Esophagus squamous epithelium (tissue), 5 donors: ENCODE data around the gene RSPH1. TPM values are rescaled to one million over a fixed set of nuclear protein-coding genes. Genes with fewer than 3 reads are reported as not detected.

ENCODE experiments used
- DNase-seq: peaks from one replicate; lab custom pipeline; 2025; lab: John Stamatoyannopoulos, UW
- H3K27ac ChIP-seq, 4 donors: fragments of 200-600 bp; sonication (generic); one replicate each; pipeline ENCODE4 v1.5.1; 2016 to 2019; ENCODE audit warnings: mild to moderate bottlenecking in 1 of 4
- H3K27me3 ChIP-seq, 4 donors: fragments of 200-600 bp; sonication (generic); 1 replicate in 3 of 4; 2 replicates in 1 of 4; pipeline versions ENCODE4 v1.5.1 to v1.6.0; 2017 to 2021; ENCODE audit warnings: antibody characterized with exemption in 1 of 4
- H3K36me3 ChIP-seq, 3 donors: fragments of 200-600 bp; sonication (generic); one replicate each; pipeline ENCODE4 v1.5.1; 2016 to 2019
- H3K4me1 ChIP-seq, 3 donors: fragments of 200-600 bp; sonication (generic); one replicate each; pipeline ENCODE4 v1.5.1; 2017 to 2019
- H3K4me3 ChIP-seq, 4 donors: fragments of 200-600 bp; sonication (generic); 1 replicate in 3 of 4; 2 replicates in 1 of 4; pipeline ENCODE4 v1.5.1; 2016 to 2019; ENCODE audit warnings: mild to moderate bottlenecking in 2 of 4, moderate library complexity in 1 of 4
- H3K9me3 ChIP-seq, 3 donors: fragments of 200-600 bp; sonication (generic); one replicate each; pipeline ENCODE4 v1.5.1; 2016 to 2019
- CTCF ChIP-seq, 6 experiments: fragments of 450-650 bp in 4 of 6; fragments of 200-600 bp in 2 of 6; sonication (generic) in 2 of 6; IDR thresholded peaks; one replicate each; pipeline ENCODE4 v1.5.1; 2016 to 2019; ENCODE audit warnings: antibody characterized with exemption in 6 of 6, mild to moderate bottlenecking in 4 of 6, moderate library complexity in 4 of 6
- POLR2A ChIP-seq, 4 donors: fragments of 450-650 bp; IDR thresholded peaks; one replicate each; pipeline ENCODE4 v1.6.1; 2017; ENCODE audit warnings: antibody characterized with exemption in 4 of 4, mild to moderate bottlenecking in 4 of 4, moderate library complexity in 3 of 4
- WGBS, 2 donors: methylation state at CpG; one replicate each; pipeline ENCODE4 v1.1.5; 2018; 5-methylcytosine and 5-hydroxymethylcytosine counted together
- intact Hi-C: fragments of 100-400 bp; cut with DNase I; formaldehyde crosslinking; loops from one replicate; pipeline ENCODE4 v1.15.0; 2022
- total RNA-seq, 4 donors: library from RNA; depleted of rRNA; stranded (reverse); fragments of >200 nt; gene quantifications; one replicate each; pipeline ENCODE4 v1.1.0, GENCODE V29; 2016
- donor health status: DM: yes; HTN: yes; CAD: no.

Gene RSPH1
- total RNA-seq, 4 donors from 2014 or later = 0.19 TPM; not detected in 3

GRCh38 chr21:42445311-42445710 lies 50.7 kb downstream of the RSPH1 start:
- H3K9me3 ChIP-seq = no peaks in the 10 kb centered on the region
- WGBS, 2 donors = 90% methylated on average over 2 to 3 of the region's 7 CpGs
- no peaks in the 10 kb centered on the region for H3K36me3 ChIP-seq
- intact Hi-C loops = loop anchor here (10.0 kb wide), 1 partner anchor 291 kb away; no protein-coding TSS in a partner anchor
- peaks cover 0 to 8% (median 3%) of the 10 kb centered on the region in 3 donors for H3K4me1 ChIP-seq
- peaks cover 0 to 16% (median 0%) of the 10 kb centered on the region in 4 donors for H3K27me3 ChIP-seq
- no peak for TF ChIP-seq POLR2A (IDR thresholded peaks at IDR 0.05)
- no peak for TF ChIP-seq CTCF (IDR thresholded peaks at IDR 0.05)
- no peak for DNase-seq
- no peak overlapping the region for H3K4me3 ChIP-seq
- H3K27ac ChIP-seq = no peak overlapping the region

GRCh38 chr21:42444745-42445059 lies 51.3 kb downstream of the RSPH1 start:
- H3K27ac ChIP-seq = no peak overlapping the region
- TF ChIP-seq CTCF (IDR thresholded peaks at IDR 0.05) = no peak
- no peak for TF ChIP-seq POLR2A (IDR thresholded peaks at IDR 0.05)
- H3K9me3 ChIP-seq = no peaks in the 10 kb centered on the region
- H3K4me1 ChIP-seq = peaks cover 0 to 2% (median 0%) of the 10 kb centered on the region in 3 donors
- H3K36me3 ChIP-seq = no peaks in the 10 kb centered on the region
- H3K4me3 ChIP-seq = no peak overlapping the region
- intact Hi-C loops = loop anchor here (10.0 kb wide), 1 partner anchor 290 kb away; no protein-coding TSS in a partner anchor
- WGBS, 2 donors = 63 to 89% methylated on average over 5 to 7 of the region's 10 CpGs
- no peak for DNase-seq
- peaks cover 0 to 16% (median 0%) of the 10 kb centered on the region in 4 donors for H3K27me3 ChIP-seq

DNA sequence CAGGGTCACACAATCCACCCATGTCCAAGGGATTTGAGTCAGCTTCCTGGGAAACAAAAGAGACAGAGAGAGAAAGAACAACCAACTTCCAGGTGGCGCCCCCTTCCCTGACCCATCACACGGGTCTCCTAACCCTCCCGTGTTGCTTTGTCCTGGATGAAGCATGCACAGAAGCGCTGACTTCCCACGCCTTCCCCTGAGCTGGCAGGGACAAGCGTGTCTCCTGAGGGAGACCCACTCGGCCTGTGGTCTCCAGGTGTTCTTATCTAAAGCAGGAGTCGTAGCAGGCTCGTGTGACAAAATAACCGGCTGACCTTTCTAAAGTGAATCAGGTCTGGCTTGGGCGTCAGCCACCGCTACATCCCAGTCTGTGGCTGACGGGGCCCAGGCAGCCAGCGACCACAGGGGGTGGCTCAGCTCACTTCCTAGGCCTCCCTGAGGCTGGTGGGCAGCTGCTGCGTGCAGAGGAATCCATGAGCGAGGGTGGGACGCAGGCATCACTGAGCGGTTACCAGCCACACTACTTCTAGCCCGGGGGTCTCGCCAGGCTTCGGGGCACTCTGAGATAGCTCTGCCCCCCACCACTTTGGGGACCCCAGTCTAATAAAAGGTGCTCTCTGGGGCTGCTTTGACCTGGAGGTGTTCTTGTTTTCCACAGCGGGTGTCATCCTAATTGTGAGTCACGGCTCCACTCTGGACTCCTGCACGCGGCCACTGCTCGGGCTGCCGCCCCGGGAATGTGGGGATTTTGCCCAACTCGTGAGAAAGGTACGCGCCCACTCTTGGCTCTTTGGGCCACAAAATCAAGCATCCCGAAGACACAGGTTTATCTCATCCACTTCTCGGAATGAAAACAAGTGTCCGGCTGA lies 51.9 kb downstream of the RSPH1 start:
- H3K27me3 ChIP-seq = peaks cover 0 to 19% (median 0%) of the 10 kb centered on the region in 4 donors
- H3K4me1 ChIP-seq = no peaks in the 10 kb centered on the region
- H3K9me3 ChIP-seq = no peaks in the 10 kb centered on the region
- 69 to 71% methylated on average over 6 to 11 of the region's 34 CpGs for WGBS, 2 donors
- intact Hi-C loops = loop anchor here (10.0 kb wide), 1 partner anchor 289 kb away; no protein-coding TSS in a partner anchor
- no peak for TF ChIP-seq POLR2A (IDR thresholded peaks at IDR 0.05)
- TF ChIP-seq CTCF (IDR thresholded peaks at IDR 0.05) = no peak
- no peak for DNase-seq
- H3K4me3 ChIP-seq = no peak overlapping the region
- H3K36me3 ChIP-seq = no peaks in the 10 kb centered on the region
- no peak overlapping the region for H3K27ac ChIP-seq

DNA sequence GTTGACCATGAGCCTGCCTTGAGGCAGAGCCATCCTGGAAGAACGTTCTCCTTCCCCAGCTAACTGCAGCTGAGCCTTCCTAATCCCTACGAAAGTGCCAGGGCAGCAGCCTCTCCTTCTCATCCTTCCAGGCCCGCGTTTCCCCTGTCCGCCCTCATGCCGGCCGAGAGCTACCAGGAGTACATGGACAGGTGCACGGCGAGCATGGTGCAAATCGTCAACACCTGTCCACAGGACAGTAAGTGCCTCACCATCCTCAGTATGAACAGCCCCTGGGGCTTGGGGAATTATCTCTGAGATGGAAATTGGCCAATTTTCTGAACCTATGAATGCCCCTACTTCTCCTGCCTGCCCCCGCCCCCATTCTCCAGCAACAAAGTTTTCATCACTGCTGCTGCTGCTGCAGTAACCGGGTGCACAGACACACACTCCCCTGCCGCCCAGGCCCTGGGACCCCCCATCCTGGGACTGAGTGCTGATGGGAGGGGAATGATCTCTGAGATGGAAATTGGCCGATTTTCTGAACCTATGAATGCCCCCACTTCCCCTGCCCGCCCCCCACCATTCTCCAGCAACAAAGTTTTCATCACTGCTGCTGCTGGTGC lies 52.7 kb downstream of the RSPH1 start:
- Histone ChIP-seq H3K4me1 (no peaks in the 10 kb centered on the region), H3K27me3 (peaks cover 0 to 26% (median 0%) of the 10 kb centered on the region in 4 donors), H3K4me3 (no peak overlapping the region), H3K36me3 (no peaks in the 10 kb centered on the region), H3K9me3 (no peaks in the 10 kb centered on the region), H3K27ac (no peak overlapping the region)
- WGBS, 2 donors = 67 to 83% methylated on average over 7 to 13 of the region's 15 CpGs
- intact Hi-C loops = loop anchor here (10.0 kb wide), 1 partner anchor 288 kb away; no protein-coding TSS in a partner anchor
- TF ChIP-seq POLR2A (IDR thresholded peaks at IDR 0.05) = no peak
- TF ChIP-seq CTCF (IDR thresholded peaks at IDR 0.05) = no peak
- DNase-seq = no peak

DNA sequence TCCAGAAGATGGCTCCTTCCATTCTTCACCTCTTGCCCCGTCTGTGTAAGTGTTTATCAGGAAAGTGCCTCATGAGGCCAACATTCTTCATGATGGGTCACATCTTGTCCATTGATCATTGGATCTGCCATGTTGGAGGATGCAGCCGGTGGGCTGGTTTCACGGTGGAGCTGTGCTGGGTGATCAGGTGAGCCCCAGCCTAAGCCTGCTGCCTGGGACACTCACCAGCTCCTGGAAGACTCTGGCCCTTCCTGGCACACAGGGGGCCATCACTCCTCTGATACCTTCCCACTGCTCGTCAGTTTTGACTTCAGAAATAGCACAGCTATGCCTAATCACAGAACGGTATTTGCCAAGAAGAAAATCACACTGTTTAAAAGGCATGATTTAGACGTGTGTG lies 54.1 kb downstream of the RSPH1 start:
- intact Hi-C loops = loop anchor here (10.0 kb wide), 1 partner anchor 287 kb away; no protein-coding TSS in a partner anchor
- 63 to 96% methylated on average over 2 to 4 of the region's 6 CpGs for WGBS, 2 donors
- H3K27me3 ChIP-seq = peaks cover 0 to 40% (median 0%) of the 10 kb centered on the region in 4 donors

More for the DNA sequence above, 54.1 kb downstream of the RSPH1 start:
- H3K9me3 ChIP-seq = no peaks in the 10 kb centered on the region
- no peaks in the 10 kb centered on the region for H3K36me3 ChIP-seq
- H3K4me3 ChIP-seq = no peak overlapping the region
- TF ChIP-seq POLR2A (IDR thresholded peaks at IDR 0.05) (no peak), CTCF (IDR thresholded peaks at IDR 0.05) (no peak)
- H3K4me1 ChIP-seq = no peaks in the 10 kb centered on the region
- no peak for DNase-seq
- no peak overlapping the region for H3K27ac ChIP-seq
